WTC11 (cell line): ENCODE measurements around the gene C11orf42. TPM values are rescaled to one million over a fixed set of nuclear protein-coding genes. Genes with fewer than 3 reads are reported as not detected.

Experiments
- ATAC-seq: fragments of 200-7000 bp; cut with Tn5 transposase; 2 replicates; pipeline ENCODE4 v1.10.0; 2021; ENCODE audit warnings: mild to moderate bottlenecking, moderate library complexity
- CTCF ChIA-PET: fragments of 300-600 bp; sonication (Branson Sonifier 250); formaldehyde crosslinking; loops from one replicate; lab custom pipeline; 2021; ENCODE audit warnings: antibody characterized with exemption; lab: Charles Lee
- POLR2A ChIA-PET: fragments of 350-600 bp; sonication (Branson Sonifier 250); formaldehyde crosslinking; loops from one replicate; lab custom pipeline; 2021; ENCODE audit warnings: antibody characterized with exemption; lab: Charles Lee
- DNase-seq: peaks from one replicate; pipeline ENCODE4 v3.0.0; 2021; ENCODE audit warnings: low spot score
- H3K27ac Mint-ChIP-seq: 2 replicates; pipeline ENCODE4 v1.8.0; 2021; ENCODE audit warnings: mixed read lengths
- H3K27me3 Mint-ChIP-seq: 2 replicates; pipeline ENCODE4 v1.8.0; 2021; ENCODE audit warnings: low read depth, mild to moderate bottlenecking, moderate library complexity, mixed read lengths
- H3K36me3 Mint-ChIP-seq: 2 replicates; pipeline ENCODE4 v1.8.0; 2021; ENCODE audit warnings: mixed read lengths
- H3K4me1 Mint-ChIP-seq: 2 replicates; pipeline ENCODE4 v1.8.0; 2022; ENCODE audit warnings: mixed read lengths
- H3K4me3 Mint-ChIP-seq: 2 replicates; pipeline ENCODE4 v1.8.0; 2021; ENCODE audit warnings: mild to moderate bottlenecking, moderate library complexity, mixed read lengths
- H3K9me3 Mint-ChIP-seq: 2 replicates; pipeline ENCODE4 v1.8.0; 2021; ENCODE audit warnings: mixed read lengths
- CREM ChIP-seq: sonication (generic); formaldehyde crosslinking; IDR thresholded peaks from 2 replicates; pipeline ENCODE4 v1.8.1; 2022; ENCODE audit warnings: mild to moderate bottlenecking, missing genetic modification reagents, moderate library complexity
- FOXP1 ChIP-seq: sonication (generic); formaldehyde crosslinking; IDR thresholded peaks from 2 replicates; pipeline ENCODE4 v1.8.0; 2022; ENCODE audit warnings: missing genetic modification reagents, mild to moderate bottlenecking, moderate library complexity, borderline replicate concordance
- HMGA2 ChIP-seq: fragments of 250-450 bp; sonication (Bioruptor Pico); IDR thresholded peaks from 2 replicates; pipeline ENCODE4 v1.4.0; 2021; ENCODE audit warnings: mild to moderate bottlenecking, moderate library complexity
- IRF2 ChIP-seq: sonication (generic); formaldehyde crosslinking; IDR thresholded peaks from 2 replicates; pipeline ENCODE4 v1.8.0; 2022; ENCODE audit warnings: low read depth, missing genetic modification reagents, borderline replicate concordance
- JAZF1 ChIP-seq: fragments of 250-450 bp; sonication (Bioruptor Pico); IDR thresholded peaks from 2 replicates; pipeline ENCODE4 v1.9.0; 2021; ENCODE audit warnings: moderate library complexity, mild to moderate bottlenecking, inconsistent platforms
- JUN ChIP-seq: sonication (generic); formaldehyde crosslinking; IDR thresholded peaks from 2 replicates; pipeline ENCODE4 v1.8.0; 2023; ENCODE audit warnings: mild to moderate bottlenecking, missing genetic modification reagents
- MYBL2 ChIP-seq: sonication (generic); formaldehyde crosslinking; IDR thresholded peaks from 2 replicates; pipeline ENCODE4 v1.8.1; 2023; ENCODE audit warnings: mild to moderate bottlenecking, moderate library complexity, missing genetic modification reagents
- NFATC4 ChIP-seq: fragments of 250-450 bp; sonication (Bioruptor Pico); IDR thresholded peaks from 2 replicates; pipeline ENCODE4 v1.9.0; 2021; ENCODE audit warnings: mild to moderate bottlenecking
- PRRX2 ChIP-seq: fragments of 250-450 bp; sonication (Bioruptor Pico); IDR thresholded peaks from 2 replicates; pipeline ENCODE4 v1.8.0; 2021; ENCODE audit warnings: mild to moderate bottlenecking
- RELA ChIP-seq: sonication (generic); formaldehyde crosslinking; IDR thresholded peaks from 2 replicates; pipeline ENCODE4 v1.8.1; 2022; ENCODE audit warnings: missing genetic modification reagents, mild to moderate bottlenecking, borderline replicate concordance
- TEAD1 ChIP-seq: sonication (generic); formaldehyde crosslinking; IDR thresholded peaks from 2 replicates; pipeline ENCODE4 v1.8.0; 2022; ENCODE audit warnings: mild to moderate bottlenecking, missing genetic modification reagents
- ZNF121 ChIP-seq: sonication (generic); formaldehyde crosslinking; IDR thresholded peaks from 2 replicates; pipeline ENCODE4 v1.8.0; 2023; ENCODE audit warnings: missing genetic modification reagents
- ZNF416 ChIP-seq: fragments of 250-450 bp; sonication (Bioruptor Pico); IDR thresholded peaks from 2 replicates; pipeline ENCODE4 v1.9.0; 2021; ENCODE audit warnings: mild to moderate bottlenecking, inconsistent platforms
- total RNA-seq: library from RNA; stranded (reverse); gene quantifications from 3 replicates; pipeline ENCODE4 v1.2.3, GENCODE V29; 2021
- TF ChIP-seq, protein P1 (sequence below): sonication (generic); formaldehyde crosslinking; IDR thresholded peaks from 2 replicates; pipeline ENCODE4 v1.8.1; 2023; ENCODE audit warnings: mild to moderate bottlenecking, missing genetic modification reagents, moderate library complexity
- TF ChIP-seq, protein P2 (sequence below): sonication (generic); formaldehyde crosslinking; IDR thresholded peaks from 2 replicates; pipeline ENCODE4 v1.8.0; 2022; ENCODE audit warnings: mild to moderate bottlenecking, missing genetic modification reagents
- TF ChIP-seq, protein P3 (sequence below): sonication (generic); formaldehyde crosslinking; IDR thresholded peaks from 2 replicates; pipeline ENCODE4 v1.8.1; 2023; ENCODE audit warnings: mild to moderate bottlenecking, missing genetic modification reagents, moderate library complexity
- TF ChIP-seq, protein P4 (sequence below): sonication (generic); formaldehyde crosslinking; IDR thresholded peaks from 2 replicates; pipeline ENCODE4 v1.8.1; 2022; ENCODE audit warnings: low read depth, mild to moderate bottlenecking, moderate library complexity, missing genetic modification reagents, borderline replicate concordance
- TF ChIP-seq, protein P5 (sequence below): sonication (generic); formaldehyde crosslinking; IDR thresholded peaks from 2 replicates; pipeline ENCODE4 v1.8.0; 2023; ENCODE audit warnings: missing genetic modification reagents, mild to moderate bottlenecking, borderline replicate concordance
- TF ChIP-seq, protein P6 (sequence below): sonication (generic); formaldehyde crosslinking; IDR thresholded peaks from 2 replicates; pipeline ENCODE4 v1.8.0; 2023; ENCODE audit warnings: mild to moderate bottlenecking, missing genetic modification reagents

The C11orf42 gene
- total RNA-seq, 1 experiment from 2014 or later, result not detected

DNA sequence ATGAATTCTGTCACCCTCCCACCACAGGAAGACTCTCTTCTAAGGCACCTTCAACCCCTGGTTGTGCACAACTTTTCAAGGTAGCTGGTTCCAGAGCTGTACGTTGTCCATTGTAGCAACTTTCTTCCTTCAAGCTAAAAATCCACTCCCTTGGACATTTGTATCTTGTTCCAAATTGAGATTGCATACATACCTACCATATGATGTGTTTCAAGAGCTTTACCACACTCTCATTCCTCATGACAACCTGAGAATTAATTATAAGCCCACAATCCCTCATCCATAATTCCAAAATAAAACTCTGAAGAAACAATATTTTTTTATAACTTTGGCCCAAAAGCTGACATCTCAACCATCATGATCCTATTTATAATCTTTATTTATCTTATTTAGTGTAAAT is 3.3 kb upstream of the C11orf42 start:
- Mint-ChIP-seq H3K9me3 (no peaks in the 10 kb centered on the region), H3K27me3 (no peaks in the 10 kb centered on the region), H3K4me3 (no peak overlapping the region), H3K4me1 (peaks cover 9% of the 10 kb centered on the region), H3K36me3 (no peaks in the 10 kb centered on the region), H3K27ac (no peak overlapping the region)
- CTCF ChIA-PET, result interaction anchor here (1.2 kb wide), 1 partner anchor 97 kb away, joined by 4 read pairs; no protein-coding TSS in a partner anchor
- no peak for DNase-seq
- POLR2A ChIA-PET, result no interaction called here
- no peak for ATAC-seq
- TF ChIP-seq TEAD1 (CRISPR knock-in tag) (no peak), RELA (CRISPR knock-in tag) (no peak), PRRX2 (no peak), NFATC4 (no peak), IRF2 (CRISPR knock-in tag) (no peak), ZNF416 (CRISPR knock-in tag) (no peak), HMGA2 (no peak), JUN (CRISPR knock-in tag) (no peak), JAZF1 (CRISPR knock-in tag) (no peak), FOXP1 (CRISPR knock-in tag) (no peak), ZNF121 (CRISPR knock-in tag) (no peak)
- TF ChIP-seq, protein P1, sequence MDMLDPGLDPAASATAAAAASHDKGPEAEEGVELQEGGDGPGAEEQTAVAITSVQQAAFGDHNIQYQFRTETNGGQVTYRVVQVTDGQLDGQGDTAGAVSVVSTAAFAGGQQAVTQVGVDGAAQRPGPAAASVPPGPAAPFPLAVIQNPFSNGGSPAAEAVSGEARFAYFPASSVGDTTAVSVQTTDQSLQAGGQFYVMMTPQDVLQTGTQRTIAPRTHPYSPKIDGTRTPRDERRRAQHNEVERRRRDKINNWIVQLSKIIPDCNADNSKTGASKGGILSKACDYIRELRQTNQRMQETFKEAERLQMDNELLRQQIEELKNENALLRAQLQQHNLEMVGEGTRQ (CRISPR knock-in tag), result no peak
- TF ChIP-seq, protein P2, sequence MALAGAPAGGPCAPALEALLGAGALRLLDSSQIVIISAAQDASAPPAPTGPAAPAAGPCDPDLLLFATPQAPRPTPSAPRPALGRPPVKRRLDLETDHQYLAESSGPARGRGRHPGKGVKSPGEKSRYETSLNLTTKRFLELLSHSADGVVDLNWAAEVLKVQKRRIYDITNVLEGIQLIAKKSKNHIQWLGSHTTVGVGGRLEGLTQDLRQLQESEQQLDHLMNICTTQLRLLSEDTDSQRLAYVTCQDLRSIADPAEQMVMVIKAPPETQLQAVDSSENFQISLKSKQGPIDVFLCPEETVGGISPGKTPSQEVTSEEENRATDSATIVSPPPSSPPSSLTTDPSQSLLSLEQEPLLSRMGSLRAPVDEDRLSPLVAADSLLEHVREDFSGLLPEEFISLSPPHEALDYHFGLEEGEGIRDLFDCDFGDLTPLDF (CRISPR knock-in tag), result no peak
- TF ChIP-seq, protein P3, sequence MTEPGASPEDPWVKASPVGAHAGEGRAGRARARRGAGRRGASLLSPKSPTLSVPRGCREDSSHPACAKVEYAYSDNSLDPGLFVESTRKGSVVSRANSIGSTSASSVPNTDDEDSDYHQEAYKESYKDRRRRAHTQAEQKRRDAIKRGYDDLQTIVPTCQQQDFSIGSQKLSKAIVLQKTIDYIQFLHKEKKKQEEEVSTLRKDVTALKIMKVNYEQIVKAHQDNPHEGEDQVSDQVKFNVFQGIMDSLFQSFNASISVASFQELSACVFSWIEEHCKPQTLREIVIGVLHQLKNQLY (CRISPR knock-in tag), result no peak
- TF ChIP-seq, protein P4, sequence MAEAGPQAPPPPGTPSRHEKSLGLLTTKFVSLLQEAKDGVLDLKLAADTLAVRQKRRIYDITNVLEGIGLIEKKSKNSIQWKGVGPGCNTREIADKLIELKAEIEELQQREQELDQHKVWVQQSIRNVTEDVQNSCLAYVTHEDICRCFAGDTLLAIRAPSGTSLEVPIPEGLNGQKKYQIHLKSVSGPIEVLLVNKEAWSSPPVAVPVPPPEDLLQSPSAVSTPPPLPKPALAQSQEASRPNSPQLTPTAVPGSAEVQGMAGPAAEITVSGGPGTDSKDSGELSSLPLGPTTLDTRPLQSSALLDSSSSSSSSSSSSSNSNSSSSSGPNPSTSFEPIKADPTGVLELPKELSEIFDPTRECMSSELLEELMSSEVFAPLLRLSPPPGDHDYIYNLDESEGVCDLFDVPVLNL (CRISPR knock-in tag), result no peak

DNA sequence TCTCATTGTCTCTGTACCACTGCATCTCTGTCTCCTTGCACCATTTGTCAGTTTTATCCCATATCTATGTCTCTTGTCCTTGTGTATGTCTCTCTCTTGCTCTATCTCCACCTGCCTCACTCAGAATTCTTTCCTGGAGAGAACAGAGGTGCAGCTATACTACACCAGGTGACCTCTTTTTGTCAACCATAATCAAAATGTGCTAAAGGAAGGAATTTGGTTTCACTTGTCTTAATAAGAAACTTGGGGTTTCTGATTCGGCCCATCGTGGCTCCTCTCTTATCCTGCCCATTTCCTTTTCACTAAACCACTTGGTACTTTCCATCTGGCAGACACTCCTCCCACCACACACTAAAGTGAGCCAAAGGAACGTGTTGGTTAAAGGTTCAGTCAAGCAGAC is 2.0 kb upstream of the C11orf42 start:
- DNase-seq (no peak), ATAC-seq (no peak)
- Mint-ChIP-seq H3K4me3 (no peak overlapping the region), H3K9me3 (no peaks in the 10 kb centered on the region), H3K27me3 (no peaks in the 10 kb centered on the region), H3K36me3 (no peaks in the 10 kb centered on the region), H3K4me1 (peaks cover 9% of the 10 kb centered on the region), H3K27ac (no peak overlapping the region)
- CTCF ChIA-PET, result interaction anchor here (1.9 kb wide), 1 partner anchor 160 kb away, joined by 5 read pairs; no protein-coding TSS in a partner anchor
- POLR2A ChIA-PET, result no interaction called here
- TF ChIP-seq, protein P3 (CRISPR knock-in tag), result no peak
- TF ChIP-seq MYBL2 (CRISPR knock-in tag) (no peak), CREM (no peak), RELA (CRISPR knock-in tag) (no peak)
- TF ChIP-seq, protein P5, sequence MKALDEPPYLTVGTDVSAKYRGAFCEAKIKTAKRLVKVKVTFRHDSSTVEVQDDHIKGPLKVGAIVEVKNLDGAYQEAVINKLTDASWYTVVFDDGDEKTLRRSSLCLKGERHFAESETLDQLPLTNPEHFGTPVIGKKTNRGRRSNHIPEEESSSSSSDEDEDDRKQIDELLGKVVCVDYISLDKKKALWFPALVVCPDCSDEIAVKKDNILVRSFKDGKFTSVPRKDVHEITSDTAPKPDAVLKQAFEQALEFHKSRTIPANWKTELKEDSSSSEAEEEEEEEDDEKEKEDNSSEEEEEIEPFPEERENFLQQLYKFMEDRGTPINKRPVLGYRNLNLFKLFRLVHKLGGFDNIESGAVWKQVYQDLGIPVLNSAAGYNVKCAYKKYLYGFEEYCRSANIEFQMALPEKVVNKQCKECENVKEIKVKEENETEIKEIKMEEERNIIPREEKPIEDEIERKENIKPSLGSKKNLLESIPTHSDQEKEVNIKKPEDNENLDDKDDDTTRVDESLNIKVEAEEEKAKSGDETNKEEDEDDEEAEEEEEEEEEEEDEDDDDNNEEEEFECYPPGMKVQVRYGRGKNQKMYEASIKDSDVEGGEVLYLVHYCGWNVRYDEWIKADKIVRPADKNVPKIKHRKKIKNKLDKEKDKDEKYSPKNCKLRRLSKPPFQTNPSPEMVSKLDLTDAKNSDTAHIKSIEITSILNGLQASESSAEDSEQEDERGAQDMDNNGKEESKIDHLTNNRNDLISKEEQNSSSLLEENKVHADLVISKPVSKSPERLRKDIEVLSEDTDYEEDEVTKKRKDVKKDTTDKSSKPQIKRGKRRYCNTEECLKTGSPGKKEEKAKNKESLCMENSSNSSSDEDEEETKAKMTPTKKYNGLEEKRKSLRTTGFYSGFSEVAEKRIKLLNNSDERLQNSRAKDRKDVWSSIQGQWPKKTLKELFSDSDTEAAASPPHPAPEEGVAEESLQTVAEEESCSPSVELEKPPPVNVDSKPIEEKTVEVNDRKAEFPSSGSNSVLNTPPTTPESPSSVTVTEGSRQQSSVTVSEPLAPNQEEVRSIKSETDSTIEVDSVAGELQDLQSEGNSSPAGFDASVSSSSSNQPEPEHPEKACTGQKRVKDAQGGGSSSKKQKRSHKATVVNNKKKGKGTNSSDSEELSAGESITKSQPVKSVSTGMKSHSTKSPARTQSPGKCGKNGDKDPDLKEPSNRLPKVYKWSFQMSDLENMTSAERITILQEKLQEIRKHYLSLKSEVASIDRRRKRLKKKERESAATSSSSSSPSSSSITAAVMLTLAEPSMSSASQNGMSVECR (CRISPR knock-in tag), result no peak
- TF ChIP-seq, protein P6, sequence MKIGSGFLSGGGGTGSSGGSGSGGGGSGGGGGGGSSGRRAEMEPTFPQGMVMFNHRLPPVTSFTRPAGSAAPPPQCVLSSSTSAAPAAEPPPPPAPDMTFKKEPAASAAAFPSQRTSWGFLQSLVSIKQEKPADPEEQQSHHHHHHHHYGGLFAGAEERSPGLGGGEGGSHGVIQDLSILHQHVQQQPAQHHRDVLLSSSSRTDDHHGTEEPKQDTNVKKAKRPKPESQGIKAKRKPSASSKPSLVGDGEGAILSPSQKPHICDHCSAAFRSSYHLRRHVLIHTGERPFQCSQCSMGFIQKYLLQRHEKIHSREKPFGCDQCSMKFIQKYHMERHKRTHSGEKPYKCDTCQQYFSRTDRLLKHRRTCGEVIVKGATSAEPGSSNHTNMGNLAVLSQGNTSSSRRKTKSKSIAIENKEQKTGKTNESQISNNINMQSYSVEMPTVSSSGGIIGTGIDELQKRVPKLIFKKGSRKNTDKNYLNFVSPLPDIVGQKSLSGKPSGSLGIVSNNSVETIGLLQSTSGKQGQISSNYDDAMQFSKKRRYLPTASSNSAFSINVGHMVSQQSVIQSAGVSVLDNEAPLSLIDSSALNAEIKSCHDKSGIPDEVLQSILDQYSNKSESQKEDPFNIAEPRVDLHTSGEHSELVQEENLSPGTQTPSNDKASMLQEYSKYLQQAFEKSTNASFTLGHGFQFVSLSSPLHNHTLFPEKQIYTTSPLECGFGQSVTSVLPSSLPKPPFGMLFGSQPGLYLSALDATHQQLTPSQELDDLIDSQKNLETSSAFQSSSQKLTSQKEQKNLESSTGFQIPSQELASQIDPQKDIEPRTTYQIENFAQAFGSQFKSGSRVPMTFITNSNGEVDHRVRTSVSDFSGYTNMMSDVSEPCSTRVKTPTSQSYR, result no peak
